HG02970 (cell line): Measurements from ENCODE around the gene SRR.
"Not testable (repeated sequence)": the region's sequence is repeated elsewhere in the genome, so short reads cannot be mapped to it uniquely, and the experiment has no call there.

ENCODE experiments used
- ATAC-seq: cut with Tn5 transposase; IDR thresholded peaks from one replicate; pipeline ENCODE4 v1.9.1; 2021; ENCODE audit warnings: mild to moderate bottlenecking, moderate library complexity, moderate number of reproducible peaks; ENCODE audit not compliant: unreplicated experiment, low FRiP score

The SRR gene

DNA sequence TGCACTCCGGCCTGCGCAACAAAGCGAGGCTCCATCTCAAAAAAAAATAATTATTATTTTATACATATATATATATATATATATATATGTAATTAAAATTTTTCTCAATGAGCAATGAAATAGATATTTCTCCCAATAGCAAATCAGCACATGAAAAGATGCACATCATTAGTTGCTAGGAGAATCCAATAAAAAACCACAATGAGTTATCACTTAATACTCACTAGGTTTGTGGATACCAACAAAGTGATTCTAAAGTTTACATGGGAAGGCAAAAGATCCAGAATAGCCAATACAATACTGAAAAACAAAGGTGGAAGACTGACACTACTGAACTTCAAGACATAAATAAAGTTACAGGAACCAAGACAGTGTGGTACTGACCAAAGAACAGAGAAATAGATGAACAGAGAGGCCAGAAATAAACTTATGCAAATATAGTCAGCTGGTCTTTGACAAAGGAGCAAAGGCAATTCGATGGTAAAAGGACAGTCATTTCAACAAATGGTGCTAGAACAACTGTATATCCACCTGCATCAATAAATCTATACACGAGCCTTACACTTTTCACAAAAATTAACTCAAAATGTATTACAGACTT, 13.8 kb upstream of the SRR start:
- ATAC-seq = no peak

DNA sequence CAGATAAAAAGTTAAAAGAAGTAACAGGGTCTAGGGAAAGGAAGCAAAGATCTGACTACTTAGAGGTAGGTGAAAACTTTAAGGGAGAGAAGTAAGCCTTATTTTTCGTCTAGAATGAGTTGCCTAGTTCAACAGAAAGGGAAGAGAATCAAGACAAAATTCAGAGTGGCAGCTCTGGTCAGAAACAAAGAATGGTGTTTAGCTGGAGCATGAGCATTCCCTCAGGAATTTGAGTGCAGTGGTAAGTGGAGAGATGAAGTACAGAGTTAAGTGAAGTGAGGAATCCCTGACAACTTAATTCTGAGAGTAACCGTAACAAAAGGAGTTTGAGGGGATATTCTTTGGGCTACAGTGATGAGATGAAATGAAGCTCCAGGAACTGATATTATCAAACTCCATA, 11.7 kb upstream of the SRR start:
- ATAC-seq = no peak

DNA sequence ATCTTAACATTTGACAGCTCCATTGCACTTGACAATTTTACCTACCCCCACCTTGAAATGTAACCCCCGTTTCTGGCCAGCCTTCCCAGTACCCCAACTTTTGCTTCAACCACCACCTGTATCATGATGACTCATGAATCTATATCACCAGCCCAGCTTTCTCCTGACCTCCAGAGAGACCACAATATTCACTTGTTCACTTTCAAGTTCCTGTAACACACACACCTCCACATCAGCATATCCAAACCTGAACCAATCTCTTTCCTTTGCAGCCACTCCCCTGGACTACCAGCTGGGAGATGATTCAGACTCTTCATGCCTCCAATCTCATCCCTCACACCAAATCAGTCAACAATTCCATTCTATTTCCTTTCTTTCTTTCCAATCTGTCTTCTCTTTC, 8.2 kb upstream of the SRR start:
- ATAC-seq = no peak

DNA sequence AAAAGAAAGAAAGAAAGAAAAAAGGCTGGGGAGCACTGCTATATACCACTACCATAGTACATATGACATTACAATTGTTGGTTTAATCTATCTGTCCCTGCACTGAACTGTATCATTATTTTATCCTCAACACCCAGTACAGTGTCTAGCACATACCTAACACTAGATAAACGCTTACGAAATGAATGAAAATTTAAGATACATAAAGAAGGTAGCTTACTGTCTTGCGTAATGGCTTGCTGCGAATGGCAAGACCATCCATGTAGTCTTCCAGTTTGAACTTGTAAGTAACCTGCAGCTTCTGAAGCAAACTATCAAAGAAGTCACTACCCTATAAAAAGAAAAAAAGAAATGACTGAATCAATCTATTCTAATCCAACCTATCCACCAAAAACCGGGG, 6.7 kb upstream of the SRR start:
- no peak for ATAC-seq

DNA sequence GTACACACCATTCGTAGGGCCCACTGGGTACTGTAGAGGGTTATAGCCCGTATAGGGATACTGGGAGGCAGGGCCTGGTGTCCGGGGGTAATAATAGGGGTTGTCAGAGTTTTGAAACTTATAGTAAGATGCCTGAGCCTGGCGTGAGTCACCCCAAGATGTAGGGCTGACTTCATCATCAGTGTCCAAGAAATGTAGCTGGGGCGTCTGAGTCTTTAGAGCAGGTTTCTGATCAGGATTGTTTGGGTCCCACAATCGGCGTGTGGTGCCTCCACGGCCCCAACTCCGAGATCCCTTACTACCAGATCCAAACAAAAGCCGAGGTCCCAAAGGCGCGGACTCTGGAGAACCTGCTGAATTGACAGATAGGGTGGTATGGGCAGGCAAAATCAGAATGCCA, 4.6 kb upstream of the SRR start:
- ATAC-seq = no peak

DNA sequence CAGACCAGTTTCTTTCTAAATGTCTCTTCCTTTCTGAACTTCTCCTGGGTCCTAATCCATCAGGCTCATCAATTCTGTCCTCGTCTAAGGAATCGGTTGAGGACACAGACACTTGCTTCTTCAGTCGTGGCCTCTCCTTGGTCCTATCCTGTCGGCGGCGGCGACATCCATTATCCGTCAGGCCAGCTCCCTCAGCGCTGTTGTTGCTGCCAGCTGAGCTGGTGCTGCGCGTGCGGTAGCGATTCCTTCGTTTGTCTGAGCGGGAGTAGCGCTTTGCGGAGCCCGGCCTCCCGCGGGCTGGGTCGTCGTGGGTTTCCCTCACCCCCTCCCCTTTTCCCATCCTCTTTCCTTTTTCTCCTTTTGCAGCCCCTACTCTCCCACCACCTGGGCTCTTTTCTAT, 4.0 kb upstream of the SRR start:
- no peak for ATAC-seq

DNA sequence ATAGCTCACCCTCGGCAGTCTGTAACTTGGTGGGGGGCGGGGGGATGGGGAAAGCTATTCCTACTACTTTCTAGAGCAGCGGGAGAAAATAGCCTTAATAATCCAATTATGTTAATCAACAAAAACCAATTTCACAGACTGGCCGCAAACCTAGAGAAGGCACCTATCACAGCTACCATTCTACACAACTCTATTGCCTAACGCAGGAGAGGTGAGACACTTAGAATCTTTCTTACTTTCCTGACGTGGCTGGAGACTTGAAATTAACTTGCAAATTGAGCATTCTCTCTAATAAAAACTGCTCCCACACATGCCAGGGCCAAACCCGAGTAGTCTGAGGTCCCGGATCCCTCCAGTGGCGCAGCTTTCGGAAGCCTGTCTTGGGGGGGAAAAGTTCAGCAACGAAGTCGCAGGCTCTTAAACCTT, 959 bp upstream of the SRR start:
- ATAC-seq = peak; percentile 6

DNA sequence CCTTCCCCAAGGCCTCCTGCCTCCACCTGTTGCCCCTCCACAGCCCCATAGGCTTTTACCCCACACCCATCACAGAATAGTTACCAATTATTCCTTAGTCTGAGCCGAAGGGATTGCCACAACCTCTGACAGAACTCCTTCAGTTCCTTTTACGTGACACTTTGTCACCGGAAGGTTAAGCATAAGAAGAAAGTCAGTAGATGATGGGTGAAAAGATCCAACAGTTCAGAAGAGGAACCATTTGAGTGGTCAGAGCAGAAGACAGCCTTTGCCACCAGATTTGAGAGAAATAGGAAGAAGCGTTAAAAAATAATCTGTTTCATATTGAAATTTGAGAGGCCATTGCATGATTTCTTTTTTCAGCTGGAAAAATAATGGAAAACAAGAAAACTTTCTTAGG, 1.2 kb downstream of the SRR start:
- no peak for ATAC-seq

DNA sequence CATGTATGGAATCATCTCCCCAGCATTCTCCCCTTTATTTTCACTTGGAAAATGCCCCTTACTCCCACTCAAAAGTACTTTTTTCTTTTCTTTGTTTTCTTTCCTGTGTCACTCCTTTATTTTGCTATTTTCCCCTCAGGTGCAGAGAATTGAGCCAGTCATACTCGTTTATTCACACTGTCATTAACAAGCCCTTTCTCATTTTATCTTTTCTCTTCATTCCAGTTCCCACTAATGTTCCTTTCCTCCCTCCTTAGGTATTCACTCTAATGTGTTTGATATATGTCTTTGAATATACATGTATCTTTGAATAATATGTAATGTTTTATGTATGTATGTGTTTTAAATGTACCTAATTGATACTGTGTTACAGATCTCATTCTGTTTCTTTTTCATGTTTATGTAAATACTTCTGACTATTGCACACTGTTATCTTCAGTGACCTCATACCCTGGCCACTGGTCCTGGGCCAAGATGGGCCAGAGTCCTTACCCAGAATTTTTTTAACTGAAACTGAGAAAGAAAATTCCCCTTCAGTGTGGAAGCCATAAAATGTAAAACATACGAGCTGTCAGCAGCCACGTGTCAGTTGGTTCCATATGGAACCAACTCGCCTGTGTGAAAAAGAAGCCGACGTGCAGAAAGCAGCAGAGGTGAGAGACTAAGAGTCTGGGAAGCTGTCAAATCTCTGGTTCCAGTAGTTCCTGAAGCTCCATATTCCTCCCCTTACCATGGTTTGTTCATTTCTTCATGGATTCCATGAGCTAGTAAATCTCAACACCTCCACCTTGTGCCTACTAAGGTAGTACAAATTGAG, 5.8 kb downstream of the SRR start:
- no peak for ATAC-seq

DNA sequence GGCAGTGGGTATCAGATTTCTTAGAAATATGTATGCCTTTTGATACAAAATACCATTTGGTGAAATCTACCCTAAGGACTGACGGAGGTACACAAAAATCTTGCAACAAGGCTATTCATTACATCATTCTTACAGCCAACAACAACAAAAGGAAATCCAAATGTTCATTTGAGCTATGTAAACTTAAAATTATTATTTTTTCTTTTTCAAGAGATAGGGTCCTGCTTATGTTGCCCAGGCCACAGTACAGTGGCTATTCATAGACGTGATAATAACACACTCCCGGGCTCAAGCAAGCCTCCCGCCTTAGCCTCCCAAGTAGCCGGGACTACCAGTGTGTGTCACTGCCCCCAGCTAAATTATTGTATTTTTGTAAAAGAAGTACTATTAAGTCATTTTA, 9.0 kb downstream of the SRR start:
- ATAC-seq = no peak

DNA sequence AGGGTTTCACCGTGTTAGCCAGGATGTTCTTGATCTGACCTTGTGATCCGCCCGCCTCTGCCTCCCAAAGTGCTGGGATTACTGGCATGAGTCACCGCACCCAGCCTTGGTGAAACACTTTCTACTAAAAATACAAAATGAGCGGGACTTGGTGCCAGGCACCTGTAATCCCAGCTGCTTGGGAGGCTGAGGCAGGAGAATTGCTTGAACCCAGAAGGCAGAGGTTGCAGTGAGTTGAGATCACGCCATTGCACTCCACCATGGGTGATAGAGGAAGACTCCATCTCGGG, 13.1 kb downstream of the SRR start:
- not testable (repeated sequence) for ATAC-seq

DNA sequence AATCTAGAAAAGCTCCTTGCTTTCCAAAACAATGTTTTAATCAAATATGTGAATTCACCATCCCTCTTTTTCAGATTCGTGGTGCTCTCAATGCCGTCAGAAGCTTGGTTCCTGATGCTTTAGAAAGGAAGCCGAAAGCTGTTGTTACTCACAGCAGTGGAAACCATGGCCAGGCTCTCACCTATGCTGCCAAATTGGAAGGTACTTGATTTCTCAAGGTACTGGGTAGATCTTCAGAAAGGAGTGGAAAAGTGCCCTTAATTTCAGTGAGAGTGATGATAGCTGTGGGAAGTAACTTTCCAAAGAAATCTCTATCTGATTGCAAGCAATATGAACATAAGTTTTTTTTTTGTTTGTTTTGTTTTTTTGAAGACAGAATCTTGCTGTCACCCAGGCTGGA, 14.0 kb downstream of the SRR start:
- ATAC-seq = no peak

DNA sequence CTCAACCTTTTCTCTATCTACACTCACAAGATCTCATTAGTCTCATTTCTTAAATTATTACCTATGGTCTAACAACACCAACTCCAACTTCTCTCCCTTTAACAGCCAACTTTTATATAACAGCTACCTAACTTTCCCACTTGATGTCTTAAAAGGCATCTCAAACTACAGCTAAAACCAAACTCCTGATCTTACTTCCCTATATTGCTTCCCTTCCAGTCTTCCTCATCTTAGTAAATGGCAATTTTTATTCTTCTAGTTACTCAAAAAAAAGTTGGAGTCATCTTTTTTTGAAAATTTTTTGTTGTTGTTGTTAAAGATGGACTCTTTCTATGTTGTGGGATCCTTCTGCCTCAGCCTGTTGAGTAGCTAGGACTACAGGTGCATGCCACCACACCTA, 15.3 kb downstream of the SRR start:
- ATAC-seq = no peak

DNA sequence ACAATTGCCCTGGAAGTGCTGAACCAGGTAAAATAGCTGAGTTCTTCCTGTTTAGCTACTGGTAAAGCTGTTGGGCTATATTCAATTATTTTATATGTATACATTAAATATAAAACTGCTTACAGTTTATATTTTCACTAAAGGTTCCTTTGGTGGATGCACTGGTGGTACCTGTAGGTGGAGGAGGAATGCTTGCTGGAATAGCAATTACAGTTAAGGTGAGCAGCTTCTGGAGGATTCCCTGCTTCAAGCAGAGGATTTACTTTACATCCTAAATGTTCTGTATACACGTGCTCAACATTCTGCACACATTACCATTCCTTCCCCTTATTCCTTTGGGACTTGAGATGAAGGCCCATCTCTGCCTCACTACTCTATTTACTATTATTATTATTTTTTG, 17.6 kb downstream of the SRR start:
- no peak for ATAC-seq

DNA sequence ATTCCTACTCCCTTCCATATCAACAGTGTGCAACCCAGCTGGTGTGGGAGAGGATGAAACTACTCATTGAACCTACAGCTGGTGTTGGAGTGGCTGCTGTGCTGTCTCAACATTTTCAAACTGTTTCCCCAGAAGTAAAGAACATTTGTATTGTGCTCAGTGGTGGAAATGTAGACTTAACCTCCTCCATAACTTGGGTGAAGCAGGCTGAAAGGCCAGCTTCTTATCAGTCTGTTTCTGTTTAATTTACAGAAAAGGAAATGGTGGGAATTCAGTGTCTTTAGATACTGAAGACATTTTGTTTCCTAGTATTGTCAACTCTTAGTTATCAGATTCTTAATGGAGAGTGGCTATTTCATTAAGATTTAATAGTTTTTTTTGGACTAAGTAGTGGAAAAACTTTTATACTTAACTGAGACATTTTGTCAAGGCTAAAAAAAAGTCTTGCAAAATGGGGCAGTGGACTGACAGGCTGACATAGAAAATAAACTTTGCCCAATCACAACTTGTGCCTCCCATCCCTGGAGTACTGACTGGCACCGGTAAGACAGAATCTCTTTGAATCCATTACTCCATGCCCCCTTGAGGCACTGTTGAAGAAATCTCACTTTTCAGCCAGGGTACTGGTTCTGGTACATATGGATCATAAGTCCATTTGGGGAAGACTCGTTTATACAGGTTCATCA, 20.0 kb downstream of the SRR start:
- ATAC-seq = no peak

DNA sequence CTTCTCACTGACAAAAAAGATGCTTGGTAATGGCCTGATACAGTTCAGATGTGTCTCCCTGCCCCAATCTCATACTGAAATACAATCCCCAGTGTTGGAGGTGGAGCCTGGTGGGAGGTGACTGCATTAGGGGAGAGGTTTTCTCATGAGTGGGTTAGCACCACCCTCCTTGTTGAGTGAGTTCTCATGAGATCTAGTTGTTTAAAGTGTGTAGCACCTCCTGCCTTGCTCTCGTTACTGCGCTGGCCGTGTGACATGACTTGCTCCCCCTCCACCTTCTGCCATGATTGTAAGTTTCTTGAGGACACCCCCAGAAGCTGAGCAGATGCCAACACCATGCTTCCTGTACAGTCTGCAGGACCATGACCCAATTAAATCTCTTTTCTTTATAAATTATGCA, 27.6 kb downstream of the SRR start:
- ATAC-seq = no peak

DNA sequence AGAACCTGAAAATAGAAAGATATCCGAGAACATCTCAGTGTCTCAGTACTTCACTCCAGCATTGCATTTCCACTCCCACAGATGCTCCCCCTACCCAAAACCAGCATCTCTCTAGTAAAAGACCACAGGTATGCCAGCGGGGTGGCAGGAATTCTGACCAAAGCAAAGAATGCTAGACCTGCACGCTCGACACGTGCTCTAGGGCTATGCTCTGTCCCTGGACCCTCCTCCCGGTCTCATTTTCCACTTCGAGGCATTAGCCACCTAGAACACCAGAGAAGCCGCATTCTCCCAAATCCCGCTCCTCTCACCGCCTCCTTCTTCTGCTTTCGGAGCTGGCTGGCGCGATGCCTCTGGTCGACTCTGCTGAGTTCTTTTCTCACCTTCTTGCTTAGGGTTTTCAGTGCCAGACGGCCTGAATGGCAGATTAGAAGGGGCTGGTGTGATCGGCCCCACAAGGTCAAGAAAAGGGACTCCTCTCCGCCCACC, 32.0 kb downstream of the SRR start:
- ATAC-seq = no peak

DNA sequence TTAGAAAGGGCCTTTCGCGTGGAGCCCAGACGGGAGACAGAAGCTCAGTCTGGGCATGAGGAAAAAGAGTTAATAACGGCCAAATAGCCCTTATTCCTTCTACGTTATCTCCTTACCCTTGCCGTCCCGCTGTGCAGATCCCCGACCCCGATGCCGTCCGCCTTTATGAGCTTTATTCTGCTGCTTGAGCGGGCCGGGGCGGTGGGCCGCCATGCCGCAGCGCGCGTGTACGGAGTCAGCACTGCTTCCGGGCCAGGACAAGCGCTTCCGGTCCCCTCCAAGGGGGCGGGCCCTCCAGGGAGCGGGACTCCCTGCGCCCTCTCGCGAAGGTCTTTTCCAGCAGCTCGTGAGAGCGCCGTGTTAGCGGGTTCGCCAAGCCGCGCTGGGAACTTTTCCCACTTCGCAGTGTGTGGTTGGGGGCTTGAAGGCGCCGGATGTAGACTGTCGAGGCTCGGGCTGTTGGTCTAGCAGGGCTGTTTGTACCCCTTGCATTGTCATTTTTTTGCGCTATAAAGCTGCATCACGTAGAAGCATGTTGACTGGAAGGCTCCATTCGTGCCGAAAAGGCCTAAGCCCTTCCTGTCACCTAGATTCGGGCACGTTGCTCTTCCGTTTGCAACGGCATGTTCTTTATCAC, 32.6 kb downstream of the SRR start, which contains the start of gene TSR1:
Gene TSR1, minus strand, starts transcription at position 243 of the 637 bp plus-strand sequence. Its CDS starts 30 bp downstream, at position 213.
- peak; percentile 78 for ATAC-seq

DNA sequence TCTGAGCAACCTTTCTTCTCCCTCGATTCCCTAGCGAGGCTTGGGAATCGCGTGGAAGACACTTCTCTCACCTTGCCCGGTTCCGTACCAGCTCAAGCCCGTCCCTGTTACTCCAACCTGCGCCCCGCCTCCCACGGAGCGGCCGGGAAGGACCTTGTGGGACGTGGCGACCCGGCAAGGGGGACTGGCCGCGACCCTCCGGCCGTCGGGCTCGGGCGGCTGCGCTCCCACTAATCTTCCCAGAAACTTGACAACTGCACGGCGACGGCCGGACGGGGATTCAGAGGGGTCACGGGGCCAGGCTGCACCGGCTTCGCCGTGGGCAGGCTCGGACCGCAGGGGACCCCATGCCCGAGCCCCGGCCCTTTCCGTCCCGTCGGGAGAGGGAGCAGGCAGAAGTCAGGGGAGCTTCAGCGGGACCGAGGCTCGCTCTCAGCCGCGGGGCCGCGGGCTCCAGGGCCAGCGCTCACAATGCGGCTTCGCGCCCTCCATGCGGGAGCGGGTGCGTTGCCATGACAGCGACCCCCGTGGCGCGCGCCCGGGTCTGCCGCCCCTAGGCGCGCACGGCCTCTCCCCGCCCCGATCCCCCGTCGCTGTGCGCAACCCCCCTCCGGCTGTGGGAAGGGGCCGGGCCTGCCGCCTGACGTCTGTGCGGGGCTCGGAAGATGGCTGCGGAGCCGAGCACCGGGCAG, 33.2 kb downstream of the SRR start, which contains the start of gene SGSM2:
Gene SGSM2, plus strand, starts transcription at position 650 of the 692 bp plus-strand sequence. CDS start 188 bp downstream, outside the sequence.
- no peak for ATAC-seq

DNA sequence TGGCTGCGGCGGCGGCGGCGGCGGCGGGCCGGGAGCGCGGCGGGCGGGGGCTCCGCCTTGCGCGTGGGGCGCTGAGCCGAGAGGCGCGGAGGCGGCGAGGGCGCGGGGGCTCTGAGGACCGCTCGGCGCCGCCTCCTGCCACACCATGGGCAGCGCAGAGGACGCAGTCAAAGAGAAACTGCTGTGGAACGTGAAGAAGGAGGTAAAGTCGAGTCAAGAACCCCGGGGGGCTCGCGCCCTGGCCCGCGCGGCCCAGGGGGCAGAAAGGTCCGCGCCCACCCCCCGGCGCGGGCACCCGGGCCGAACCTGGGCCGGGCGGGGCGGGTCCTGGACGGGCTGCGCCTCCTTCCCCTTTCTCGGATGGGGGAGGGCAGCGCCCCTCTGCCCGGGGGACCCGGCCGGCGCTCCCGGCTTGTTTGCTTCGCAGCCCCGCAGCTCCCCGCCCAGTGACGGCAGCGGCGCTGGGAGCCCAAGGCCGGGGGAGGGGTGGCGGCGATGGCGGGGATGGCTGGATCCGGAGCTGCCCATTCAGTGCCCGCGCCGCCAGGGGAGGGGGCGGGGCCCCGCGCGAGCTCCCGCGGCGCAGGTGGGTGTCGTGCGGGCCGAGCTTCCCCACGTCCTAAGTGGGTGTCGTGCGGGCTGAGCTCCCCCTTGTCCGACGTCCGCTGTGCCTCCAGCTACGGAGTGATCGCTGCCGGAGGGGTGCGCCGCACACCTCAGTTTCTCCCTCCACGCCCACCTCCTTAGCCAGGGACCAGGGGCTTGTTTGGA, 34.0 kb downstream of the SRR start:
- no peak for ATAC-seq
